ENCODE measurements around the gene PAH.
A peak's percentile ranks its signal among the peaks of the same experiment; 100 is the strongest.

The PAH gene

DNA sequence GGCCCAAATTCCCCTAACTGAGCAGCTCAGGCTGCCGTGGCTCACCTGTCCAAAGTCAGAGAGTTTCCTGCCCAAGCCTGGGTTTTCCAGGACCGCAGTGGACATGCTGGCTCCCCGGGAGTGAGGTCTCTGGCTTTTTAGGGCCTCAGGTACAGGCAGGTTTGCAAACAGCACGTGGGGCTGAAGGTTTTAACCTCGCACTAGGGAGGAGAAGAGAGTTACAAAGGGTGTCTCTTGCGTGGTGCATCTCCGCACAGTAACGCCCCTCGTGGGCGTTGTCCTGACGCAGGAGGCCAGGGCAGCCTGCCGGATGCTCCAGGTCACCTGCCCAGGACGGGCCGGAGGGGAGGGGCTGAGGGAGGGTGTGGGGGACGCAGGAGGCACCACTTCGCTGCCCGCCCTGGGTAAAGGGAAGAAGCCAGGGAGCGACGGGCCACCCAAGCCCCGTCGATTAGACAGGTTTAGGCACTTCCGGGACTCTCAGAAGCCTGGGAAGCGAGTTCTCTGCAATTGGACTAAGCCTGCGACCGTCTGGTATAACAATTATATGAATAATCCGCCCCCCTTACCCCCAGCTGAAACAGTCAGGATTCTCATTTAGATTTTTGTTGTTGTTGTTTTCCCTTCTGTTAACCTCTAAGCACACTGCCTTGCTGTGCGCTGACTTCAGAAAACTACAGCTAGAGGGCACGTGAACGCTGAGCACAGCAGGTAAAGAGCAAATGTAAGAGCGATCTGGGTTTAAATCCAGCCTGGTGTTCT, at the start of gene PAH:
Gene PAH (minus strand): TSS at position 219 of the 762 bp plus-strand sequence. CDS start 114 bp downstream, at position 105.
- TF ChIP-seq, protein P1, sequence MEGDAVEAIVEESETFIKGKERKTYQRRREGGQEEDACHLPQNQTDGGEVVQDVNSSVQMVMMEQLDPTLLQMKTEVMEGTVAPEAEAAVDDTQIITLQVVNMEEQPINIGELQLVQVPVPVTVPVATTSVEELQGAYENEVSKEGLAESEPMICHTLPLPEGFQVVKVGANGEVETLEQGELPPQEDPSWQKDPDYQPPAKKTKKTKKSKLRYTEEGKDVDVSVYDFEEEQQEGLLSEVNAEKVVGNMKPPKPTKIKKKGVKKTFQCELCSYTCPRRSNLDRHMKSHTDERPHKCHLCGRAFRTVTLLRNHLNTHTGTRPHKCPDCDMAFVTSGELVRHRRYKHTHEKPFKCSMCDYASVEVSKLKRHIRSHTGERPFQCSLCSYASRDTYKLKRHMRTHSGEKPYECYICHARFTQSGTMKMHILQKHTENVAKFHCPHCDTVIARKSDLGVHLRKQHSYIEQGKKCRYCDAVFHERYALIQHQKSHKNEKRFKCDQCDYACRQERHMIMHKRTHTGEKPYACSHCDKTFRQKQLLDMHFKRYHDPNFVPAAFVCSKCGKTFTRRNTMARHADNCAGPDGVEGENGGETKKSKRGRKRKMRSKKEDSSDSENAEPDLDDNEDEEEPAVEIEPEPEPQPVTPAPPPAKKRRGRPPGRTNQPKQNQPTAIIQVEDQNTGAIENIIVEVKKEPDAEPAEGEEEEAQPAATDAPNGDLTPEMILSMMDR (IDR thresholded peaks at IDR 0.05), result peak; percentile 68
- TF ChIP-seq ZFX (IDR thresholded peaks at IDR 0.05; ENCODE audit: borderline replicate concordance), result no peak
- peak within 1 kb of the TSS; percentile 50 for H3K27ac ChIP-seq

DNA sequence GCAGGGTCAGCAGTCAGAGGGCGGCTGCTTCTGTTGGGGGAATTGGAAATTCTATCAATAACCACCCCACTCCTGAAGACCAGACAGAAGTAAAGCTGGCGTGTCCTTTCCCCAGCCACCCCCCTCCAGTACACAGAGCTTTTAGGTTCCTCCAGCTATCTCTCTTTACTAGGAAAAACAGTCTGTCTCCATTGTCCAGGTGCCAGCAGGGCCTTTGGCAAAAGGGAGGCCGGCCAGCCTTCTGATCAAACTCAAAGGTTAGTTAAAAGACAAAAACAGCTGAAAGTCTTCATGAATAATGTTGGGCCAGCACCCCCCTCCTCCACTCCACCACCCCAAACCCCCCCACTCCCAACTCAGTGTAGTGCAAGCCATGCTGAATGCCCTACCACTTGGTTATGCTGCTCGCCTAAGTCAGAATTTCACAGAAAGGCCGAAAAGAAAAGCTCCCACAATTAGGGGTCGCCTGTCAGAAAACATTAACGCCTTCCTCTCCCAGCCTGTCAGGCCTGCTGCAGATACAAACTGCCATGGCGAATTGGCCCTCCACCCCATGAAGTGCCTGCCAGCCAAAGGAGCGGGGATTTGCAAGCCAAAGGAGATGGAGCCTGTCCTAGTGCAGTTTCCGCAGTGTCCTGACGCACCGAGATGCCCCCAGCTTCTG, 49.3 kb upstream of the PAH start:
- TF ChIP-seq ZFX (IDR thresholded peaks at IDR 0.05; ENCODE audit: borderline replicate concordance), result no peak
- TF ChIP-seq, protein P1 (IDR thresholded peaks at IDR 0.05), result no peak
- H3K27ac ChIP-seq, result no peak overlapping the region

DNA sequence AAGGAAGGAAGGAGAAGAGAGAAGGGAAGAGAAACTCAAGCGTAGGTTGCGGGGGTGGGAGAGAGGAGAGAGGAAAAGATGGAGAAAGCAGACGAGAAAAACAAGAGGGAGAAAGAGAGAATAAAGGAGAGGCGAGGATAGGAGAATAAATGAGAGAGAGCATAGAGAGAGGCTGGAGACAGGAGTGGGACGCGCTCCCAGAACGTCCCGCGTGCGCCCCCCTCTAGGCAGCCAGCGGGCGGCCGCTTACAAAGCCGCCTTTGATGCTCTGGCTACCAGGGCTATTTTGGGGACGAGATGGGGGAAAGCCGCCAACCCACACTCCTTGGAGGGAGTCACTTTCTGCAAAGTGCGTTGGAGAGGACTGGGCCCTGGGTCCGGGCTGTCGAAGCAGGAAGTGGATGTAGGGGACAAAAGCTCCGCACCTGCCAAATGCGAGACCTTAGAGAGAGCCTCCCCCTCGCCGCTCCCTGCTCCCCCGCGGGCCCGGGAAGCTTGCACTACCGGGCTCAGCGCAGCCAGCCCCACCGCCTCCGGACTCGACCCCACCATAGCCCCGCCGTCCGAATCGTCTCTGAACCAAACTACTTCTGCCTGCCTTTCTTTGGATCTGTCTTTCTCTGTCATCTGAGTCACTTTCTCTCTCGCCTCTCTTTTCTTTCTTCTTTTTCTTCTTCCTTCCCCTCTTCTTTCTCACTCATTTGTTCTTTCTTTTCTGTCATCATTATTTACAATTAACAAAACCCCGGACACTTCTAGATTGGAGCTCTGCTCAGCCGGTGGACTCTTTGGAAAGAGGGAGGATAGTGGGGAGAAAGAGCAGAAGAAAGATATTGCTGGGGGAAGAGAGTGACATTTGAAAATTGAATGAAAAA, 48.5 kb upstream of the PAH start:
- TF ChIP-seq, protein P1 (IDR thresholded peaks at IDR 0.05), result no peak
- no peak for TF ChIP-seq ZFX (IDR thresholded peaks at IDR 0.05; ENCODE audit: borderline replicate concordance)
- H3K27ac ChIP-seq, result no peak overlapping the region

DNA sequence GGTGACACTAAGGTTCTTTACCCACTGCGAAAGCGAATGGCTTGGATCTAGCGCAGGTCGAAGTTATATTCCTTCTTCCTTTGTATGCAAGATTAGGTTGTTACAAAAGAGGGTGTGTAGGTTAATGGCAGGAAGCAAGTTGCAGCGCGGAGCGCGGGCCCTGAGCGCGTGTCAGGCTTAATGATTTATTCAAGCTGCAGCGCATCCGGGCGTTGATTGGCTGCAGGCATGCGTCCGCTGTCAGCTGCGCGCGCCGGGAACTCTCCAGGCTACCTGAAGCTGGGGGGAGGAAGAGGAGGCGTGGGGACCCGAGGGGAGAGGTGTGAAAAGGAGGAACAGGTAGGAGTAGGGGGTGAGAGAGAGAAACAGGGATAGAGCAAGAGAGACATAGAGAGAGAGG, 47.8 kb upstream of the PAH start:
- H3K27ac ChIP-seq, result no peak overlapping the region
- TF ChIP-seq ZFX (IDR thresholded peaks at IDR 0.05; ENCODE audit: borderline replicate concordance), result no peak
- TF ChIP-seq, protein P1 (IDR thresholded peaks at IDR 0.05), result no peak

DNA sequence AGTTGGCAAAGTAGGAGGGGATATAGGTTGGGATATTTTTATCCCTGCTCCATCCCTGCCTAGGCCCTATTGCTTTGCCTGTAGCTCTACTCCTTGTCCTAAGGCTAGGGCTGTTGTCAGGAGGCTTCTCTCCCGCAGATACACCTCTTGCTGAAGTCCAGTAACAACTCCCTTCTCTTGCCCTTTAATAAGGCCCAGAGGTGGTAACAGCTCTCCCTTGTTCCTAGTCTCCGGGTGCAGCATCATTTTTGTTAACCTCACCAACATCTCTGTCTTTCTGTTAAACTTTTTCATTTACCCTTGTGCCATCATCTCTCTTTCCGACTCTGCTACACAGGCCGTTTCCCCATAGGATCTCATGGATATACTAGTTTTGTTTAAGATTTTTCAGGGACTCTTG, 46.8 kb upstream of the PAH start:
- no peak overlapping the region for H3K27ac ChIP-seq
- no peak for TF ChIP-seq ZFX (IDR thresholded peaks at IDR 0.05; ENCODE audit: borderline replicate concordance)
- TF ChIP-seq, protein P1 (IDR thresholded peaks at IDR 0.05), result no peak

DNA sequence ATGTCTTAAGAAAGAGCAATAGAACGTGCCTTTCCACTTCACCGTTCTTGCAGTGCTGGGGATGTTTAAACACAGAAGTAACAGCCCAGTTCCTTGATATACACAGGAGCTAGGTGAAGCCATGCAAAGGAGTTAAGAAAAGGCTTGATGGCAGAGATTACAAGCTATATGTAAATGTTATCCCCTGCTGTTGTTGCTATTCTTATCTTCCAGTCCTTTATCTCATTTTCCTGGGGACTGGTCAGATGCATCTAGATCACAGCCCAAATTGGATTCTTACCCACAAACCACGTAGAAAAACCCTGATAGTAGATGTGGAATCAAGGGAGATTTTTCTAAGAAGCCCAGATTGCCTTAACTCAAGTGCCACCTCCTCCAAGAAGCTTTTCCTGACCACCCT, 45.9 kb upstream of the PAH start:
- TF ChIP-seq, protein P1 (IDR thresholded peaks at IDR 0.05), result no peak
- TF ChIP-seq ZFX (IDR thresholded peaks at IDR 0.05; ENCODE audit: borderline replicate concordance), result no peak
- H3K27ac ChIP-seq, result no peak overlapping the region
